Stimulated activated naive CD8-positive, alpha-beta T cell treated with anti-CD3 and anti-CD28 coated beads, Interleukin-15, Interleukin-2, amounts not matched to agents 100 U/mL and 50 U/mL, for 24 hours (primary cell): ENCODE data around the gene QARS1.

ENCODE experiments used
- ATAC-seq: fragments of 150-1000 bp; cut with Tn5 transposase; one replicate; pipeline ENCODE4 v1.10.0; 2021
- DNase-seq: peaks from one replicate; pipeline ENCODE4 v3.0.0; 2021

Gene QARS1

DNA sequence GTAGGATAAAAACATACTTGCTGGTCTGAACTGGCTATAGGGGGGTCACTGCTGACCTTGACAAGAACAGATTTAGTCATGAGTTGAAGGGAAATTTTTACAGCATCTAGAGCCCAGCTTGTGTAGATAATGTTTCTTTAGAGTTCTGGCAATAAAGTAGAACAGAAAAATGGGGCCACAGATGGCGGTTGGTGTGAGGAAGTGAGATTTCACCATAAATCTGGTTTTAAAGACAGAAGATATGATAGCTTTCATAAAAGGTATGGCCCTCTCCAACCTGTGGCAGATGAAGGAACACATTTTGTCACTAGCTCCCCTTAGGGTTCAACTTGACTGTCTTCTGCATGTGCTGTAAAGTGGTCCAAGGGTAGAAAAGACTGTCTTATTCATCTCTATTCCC, 51.0 kb downstream of the QARS1 start:
- no peak for ATAC-seq

More for the DNA sequence above, 51.0 kb downstream of the QARS1 start:
- no peak for DNase-seq
